ENCODE results near the gene WNK4. TPM values are rescaled to one million over a fixed set of nuclear protein-coding genes. Genes with fewer than 3 reads are reported as not detected.
"Not testable (repeated sequence)": the region's sequence is repeated elsewhere in the genome, so short reads cannot be mapped to it uniquely, and the experiment has no call there.

Gene WNK4
- polyA plus RNA-seq, 1 donor = 16.9 TPM

GRCh38 chr17:42750739-42751344 is 29.6 kb upstream of the WNK4 start:
- H3K27me3 ChIP-seq (ENCODE audit: control insufficient read depth, insufficient read depth, low read length) = no peaks in the 10 kb centered on the region
- no peaks in the 10 kb centered on the region for H3K9me3 ChIP-seq (ENCODE audit: control insufficient read depth, low read depth, low read length)
- DNase-seq = no peak
- H3K27ac ChIP-seq (ENCODE audit: low read length) = peak overlapping the region; percentile 4
- no peaks in the 10 kb centered on the region for H3K36me3 ChIP-seq (ENCODE audit: control insufficient read depth, insufficient read depth, low read length)
- WGBS (ENCODE audit: insufficient coverage, low lambda C conversion rate) = no CpG with 5 or more reads among the region's 3 CpGs
- H3K4me1 ChIP-seq (ENCODE audit: control insufficient read depth, insufficient read depth, low read length) = no peaks in the 10 kb centered on the region
- no peak overlapping the region for H3K4me3 ChIP-seq (ENCODE audit: low read length)

GRCh38 chr17:42751628-42752027 is 28.8 kb upstream of the WNK4 start:
- no peak for DNase-seq
- no peak overlapping the region for H3K4me3 ChIP-seq (ENCODE audit: low read length)
- 93% methylated on average over 3 of the region's 7 CpGs for WGBS (ENCODE audit: insufficient coverage, low lambda C conversion rate)

GRCh38 chr17:42754782-42755181 is 25.6 kb upstream of the WNK4 start:
- H3K4me1 ChIP-seq (ENCODE audit: control insufficient read depth, insufficient read depth, low read length) = no peaks in the 10 kb centered on the region
- no peak overlapping the region for H3K4me3 ChIP-seq (ENCODE audit: low read length)
- no peaks in the 10 kb centered on the region for H3K9me3 ChIP-seq (ENCODE audit: control insufficient read depth, low read depth, low read length)
- no peak overlapping the region for H3K27ac ChIP-seq (ENCODE audit: low read length)
- DNase-seq = no peak
- H3K27me3 ChIP-seq (ENCODE audit: control insufficient read depth, insufficient read depth, low read length) = no peaks in the 10 kb centered on the region
- WGBS (ENCODE audit: insufficient coverage, low lambda C conversion rate) = no CpG with 5 or more reads among the region's 3 CpGs
- no peaks in the 10 kb centered on the region for H3K36me3 ChIP-seq (ENCODE audit: control insufficient read depth, insufficient read depth, low read length)

More at GRCh38 chr17:42751628-42752027, 28.8 kb upstream of the WNK4 start:
- H3K36me3 ChIP-seq (ENCODE audit: control insufficient read depth, insufficient read depth, low read length) = no peaks in the 10 kb centered on the region
- H3K4me1 ChIP-seq (ENCODE audit: control insufficient read depth, insufficient read depth, low read length) = no peaks in the 10 kb centered on the region
- no peak overlapping the region for H3K27ac ChIP-seq (ENCODE audit: low read length)
- no peaks in the 10 kb centered on the region for H3K27me3 ChIP-seq (ENCODE audit: control insufficient read depth, insufficient read depth, low read length)
- H3K9me3 ChIP-seq (ENCODE audit: control insufficient read depth, low read depth, low read length) = no peaks in the 10 kb centered on the region

GRCh38 chr17:42759982-42760651 is 20.3 kb upstream of the WNK4 start:
- peaks cover 4% of the 10 kb centered on the region for H3K9me3 ChIP-seq (ENCODE audit: control insufficient read depth, low read depth, low read length)
- no peak overlapping the region for H3K27ac ChIP-seq (ENCODE audit: low read length)
- peak overlapping the region; percentile 45 for H3K4me3 ChIP-seq (ENCODE audit: low read length)
- no peaks in the 10 kb centered on the region for H3K36me3 ChIP-seq (ENCODE audit: control insufficient read depth, insufficient read depth, low read length)
- H3K27me3 ChIP-seq (ENCODE audit: control insufficient read depth, insufficient read depth, low read length) = peaks cover 13% of the 10 kb centered on the region
- peaks cover 18% of the 10 kb centered on the region for H3K4me1 ChIP-seq (ENCODE audit: control insufficient read depth, insufficient read depth, low read length)
- no peak for DNase-seq
- no CpG with 5 or more reads among the region's 11 CpGs for WGBS (ENCODE audit: insufficient coverage, low lambda C conversion rate)

- Histone ChIP-seq H3K36me3 (ENCODE audit: control insufficient read depth, insufficient read depth, low read length) (no peaks in the 10 kb centered on the region), H3K4me3 (ENCODE audit: low read length) (peak within 1 kb of the TSS; percentile 46), H3K27me3 (ENCODE audit: control insufficient read depth, insufficient read depth, low read length) (peaks cover 13% of the 10 kb centered on the region), H3K27ac (ENCODE audit: low read length) (no peak within 1 kb of the TSS), H3K9me3 (ENCODE audit: control insufficient read depth, low read depth, low read length) (peaks cover 4% of the 10 kb centered on the region), H3K4me1 (ENCODE audit: control insufficient read depth, insufficient read depth, low read length) (peaks cover 18% of the 10 kb centered on the region)
- WGBS (ENCODE audit: insufficient coverage, low lambda C conversion rate) = no CpG with 5 or more reads among the region's 92 CpGs
- DNase-seq = peak in 1 of 2 donors; percentile 56
Observed at GRCh38 chr17:42760652-42761581, 19.5 kb upstream of the WNK4 start, which contains the start of gene RAMP2. TSS of gene RAMP2 (plus strand) at chr17:42761227. CDS start at chr17:42761262, 35 bp downstream.

GRCh38 chr17:42761638-42762037 is 18.8 kb upstream of the WNK4 start:
- Histone ChIP-seq H3K27ac (ENCODE audit: low read length) (no peak overlapping the region), H3K4me3 (ENCODE audit: low read length) (peak overlapping the region; percentile 46), H3K4me1 (ENCODE audit: control insufficient read depth, insufficient read depth, low read length) (peaks cover 18% of the 10 kb centered on the region), H3K9me3 (ENCODE audit: control insufficient read depth, low read depth, low read length) (peaks cover 4% of the 10 kb centered on the region), H3K27me3 (ENCODE audit: control insufficient read depth, insufficient read depth, low read length) (peaks cover 13% of the 10 kb centered on the region), H3K36me3 (ENCODE audit: control insufficient read depth, insufficient read depth, low read length) (no peaks in the 10 kb centered on the region)
- no peak for DNase-seq
- no CpG with 5 or more reads among the region's 12 CpGs for WGBS (ENCODE audit: insufficient coverage, low lambda C conversion rate)

GRCh38 chr17:42766124-42766523 is 14.3 kb upstream of the WNK4 start:
- Histone ChIP-seq H3K4me3 (ENCODE audit: low read length) (no peak overlapping the region), H3K4me1 (ENCODE audit: control insufficient read depth, insufficient read depth, low read length) (peaks cover 13% of the 10 kb centered on the region), H3K36me3 (ENCODE audit: control insufficient read depth, insufficient read depth, low read length) (no peaks in the 10 kb centered on the region), H3K27me3 (ENCODE audit: control insufficient read depth, insufficient read depth, low read length) (peaks cover 8% of the 10 kb centered on the region), H3K9me3 (ENCODE audit: control insufficient read depth, low read depth, low read length) (peaks cover 4% of the 10 kb centered on the region), H3K27ac (ENCODE audit: low read length) (no peak overlapping the region)
- WGBS (ENCODE audit: insufficient coverage, low lambda C conversion rate) = no CpG with 5 or more reads among the region's 6 CpGs
- DNase-seq = no peak

- H3K9me3 ChIP-seq (ENCODE audit: control insufficient read depth, low read depth, low read length) = no peaks in the 10 kb centered on the region
- no peaks in the 10 kb centered on the region for H3K27me3 ChIP-seq (ENCODE audit: control insufficient read depth, insufficient read depth, low read length)
- DNase-seq = no peak
- peaks cover 6% of the 10 kb centered on the region for H3K4me1 ChIP-seq (ENCODE audit: control insufficient read depth, insufficient read depth, low read length)
- no peaks in the 10 kb centered on the region for H3K36me3 ChIP-seq (ENCODE audit: control insufficient read depth, insufficient read depth, low read length)
- no peak overlapping the region for H3K4me3 ChIP-seq (ENCODE audit: low read length)
- H3K27ac ChIP-seq (ENCODE audit: low read length) = no peak overlapping the region
Observed at GRCh38 chr17:42767512-42767911, 12.9 kb upstream of the WNK4 start.

GRCh38 chr17:42768006-42768405 is 12.4 kb upstream of the WNK4 start:
- not testable (repeated sequence) for H3K9me3 ChIP-seq (ENCODE audit: control insufficient read depth, low read depth, low read length); H3K27me3 ChIP-seq (ENCODE audit: control insufficient read depth, insufficient read depth, low read length); H3K4me3 ChIP-seq (ENCODE audit: low read length); H3K27ac ChIP-seq (ENCODE audit: low read length); H3K36me3 ChIP-seq (ENCODE audit: control insufficient read depth, insufficient read depth, low read length); H3K4me1 ChIP-seq (ENCODE audit: control insufficient read depth, insufficient read depth, low read length); DNase-seq
- WGBS (ENCODE audit: insufficient coverage, low lambda C conversion rate) = no CpG with 5 or more reads among the region's 9 CpGs

GRCh38 chr17:42769964-42770363 is 10.4 kb upstream of the WNK4 start:
- H3K4me3 ChIP-seq (ENCODE audit: low read length); DNase-seq; H3K9me3 ChIP-seq (ENCODE audit: control insufficient read depth, low read depth, low read length); H3K36me3 ChIP-seq (ENCODE audit: control insufficient read depth, insufficient read depth, low read length); H3K27me3 ChIP-seq (ENCODE audit: control insufficient read depth, insufficient read depth, low read length); H3K27ac ChIP-seq (ENCODE audit: low read length): not testable (repeated sequence)
- WGBS (ENCODE audit: insufficient coverage, low lambda C conversion rate) = 100% methylated on average over 2 of the region's 10 CpGs
- peaks cover 10% of the 10 kb centered on the region for H3K4me1 ChIP-seq (ENCODE audit: control insufficient read depth, insufficient read depth, low read length)
